ENCODE measurements around the gene C1orf159. TPM values are rescaled to one million over a fixed set of nuclear protein-coding genes. Genes with fewer than 3 reads are reported as not detected.
"Not testable (repeated sequence)": the region's sequence is repeated elsewhere in the genome, so short reads cannot be mapped to it uniquely, and the experiment has no call there.

The C1orf159 gene
- total RNA-seq, 3 donors from 2014 or later = 22.3 to 27.6 (median 26.8) TPM

DNA sequence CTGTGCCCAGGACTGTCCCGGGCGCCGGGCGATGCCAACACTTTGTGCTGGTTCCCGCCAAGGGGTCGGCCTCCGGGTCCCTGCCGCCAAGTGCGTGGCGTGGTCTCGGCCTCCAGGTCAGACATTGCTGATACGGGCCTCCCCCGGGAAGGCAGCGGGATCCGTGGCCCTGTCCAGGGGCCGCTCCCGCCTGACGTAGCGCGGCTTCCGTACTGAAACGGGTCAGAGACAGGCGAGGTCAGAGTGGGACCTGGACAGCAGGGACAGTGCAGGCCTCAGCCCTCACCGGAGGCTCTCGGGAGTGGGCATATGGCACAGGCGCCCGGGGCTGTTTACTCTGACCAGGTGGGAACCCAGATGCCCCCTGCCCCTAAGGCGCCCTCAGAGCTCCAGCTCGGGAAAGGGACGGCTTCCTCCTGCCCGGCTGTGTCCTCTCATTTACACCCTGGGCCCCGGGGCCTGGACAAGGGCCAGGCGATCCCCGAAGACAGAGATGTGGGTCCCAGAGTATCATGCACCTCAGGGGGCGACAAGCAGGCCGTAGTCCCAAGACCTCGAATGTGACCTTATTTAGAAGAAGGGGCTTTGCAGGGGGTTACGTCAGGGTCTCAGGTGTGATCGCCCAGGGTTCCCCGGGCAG lies 33.0 kb downstream of the C1orf159 start:
- DNase-seq (peak; percentile 4), ATAC-seq (no peak)
- no peaks in the 10 kb centered on the region for H3K9me3 Mint-ChIP-seq
- no peaks in the 10 kb centered on the region for H3K27me3 Mint-ChIP-seq (ENCODE audit: low read depth)
- H3K36me3 Mint-ChIP-seq (ENCODE audit: insufficient read depth) = peaks cover 2% of the 10 kb centered on the region
- H3K4me3 Mint-ChIP-seq = no peak overlapping the region
- H3K4me1 Mint-ChIP-seq (ENCODE audit: low read depth) = peaks cover 4% of the 10 kb centered on the region

DNA sequence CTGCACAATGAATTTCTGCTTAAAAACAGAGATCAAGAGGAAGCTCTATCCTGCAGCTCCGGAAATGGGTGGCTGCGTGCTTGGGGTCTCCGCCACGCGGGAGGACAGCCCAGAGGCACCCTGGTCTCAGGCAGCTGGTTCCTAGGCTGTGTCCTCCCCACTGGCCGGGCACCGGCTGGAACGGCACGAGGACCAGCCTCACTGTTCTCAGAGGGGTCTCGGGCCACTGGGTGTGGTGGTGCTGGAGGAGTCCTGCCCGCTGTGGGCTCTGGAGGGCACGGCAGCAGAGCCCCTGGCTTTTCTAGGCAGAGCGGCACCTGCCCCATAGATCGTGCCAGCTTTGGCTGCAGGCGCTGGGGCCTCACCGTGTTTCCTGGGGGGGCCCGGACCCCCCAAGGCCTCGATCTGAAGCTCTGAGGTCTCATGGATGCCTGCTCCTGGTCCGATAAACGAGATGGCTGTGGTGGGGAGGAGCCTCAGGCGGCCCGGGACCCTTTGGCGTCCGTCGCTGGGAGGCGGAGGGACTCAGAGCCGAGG lies 33.6 kb downstream of the C1orf159 start:
- peaks cover 2% of the 10 kb centered on the region for H3K36me3 Mint-ChIP-seq (ENCODE audit: insufficient read depth)
- no peaks in the 10 kb centered on the region for H3K9me3 Mint-ChIP-seq
- DNase-seq (peak; percentile 4), ATAC-seq (no peak)
- no peaks in the 10 kb centered on the region for H3K27me3 Mint-ChIP-seq (ENCODE audit: low read depth)
- peaks cover 4% of the 10 kb centered on the region for H3K4me1 Mint-ChIP-seq (ENCODE audit: low read depth)
- H3K4me3 Mint-ChIP-seq = no peak overlapping the region

DNA sequence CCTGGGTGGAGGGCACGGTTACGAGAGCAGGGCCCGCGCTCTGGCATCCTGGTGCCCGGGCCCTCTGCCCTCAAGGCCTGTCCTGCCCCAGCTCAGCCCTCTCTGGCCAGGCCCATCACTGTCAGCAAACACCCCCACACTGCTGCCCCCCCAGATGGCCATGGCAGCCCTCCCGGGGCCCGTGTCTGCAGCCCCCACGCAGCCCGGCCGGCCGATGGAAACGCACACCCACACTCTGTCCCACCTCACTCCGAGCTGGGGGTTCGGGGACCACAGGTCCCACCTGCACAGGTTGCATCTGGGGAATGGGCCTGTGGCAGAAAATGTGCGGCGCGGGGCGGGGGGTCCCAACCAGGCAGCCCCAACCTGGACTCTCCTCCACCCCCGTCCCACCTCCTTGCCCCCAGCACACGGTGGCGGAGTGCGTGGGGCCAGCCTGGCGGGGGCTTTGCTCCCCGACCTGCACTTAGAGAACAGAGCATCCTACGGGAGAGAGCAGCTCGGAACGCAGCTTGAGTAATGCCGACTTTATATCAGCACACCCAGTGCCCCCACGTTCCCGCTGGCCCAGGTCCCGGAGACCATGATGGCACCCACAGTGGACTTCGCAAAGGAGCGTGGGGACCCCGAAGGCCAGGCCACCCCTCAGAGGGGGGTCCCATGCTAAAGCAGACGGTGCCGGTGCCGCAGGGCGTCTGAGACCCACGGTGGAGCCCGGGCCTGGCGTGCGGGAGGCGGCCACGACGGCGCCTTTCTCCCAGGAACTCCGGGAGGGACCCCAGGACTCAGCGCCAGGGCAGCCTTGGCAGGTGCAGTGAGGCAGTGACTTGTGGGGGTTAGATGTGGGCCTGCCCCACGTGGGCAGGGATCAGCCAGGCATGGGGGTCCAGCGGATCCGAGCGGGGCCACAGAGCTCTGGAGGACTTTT lies 34.3 kb downstream of the C1orf159 start:
- Mint-ChIP-seq H3K36me3 (ENCODE audit: insufficient read depth) (peaks cover 2% of the 10 kb centered on the region), H3K4me3 (no peak overlapping the region), H3K27me3 (ENCODE audit: low read depth) (no peaks in the 10 kb centered on the region), H3K9me3 (no peaks in the 10 kb centered on the region), H3K4me1 (ENCODE audit: low read depth) (peaks cover 4% of the 10 kb centered on the region)
- peak; percentile 4 for DNase-seq
- ATAC-seq = no peak

DNA sequence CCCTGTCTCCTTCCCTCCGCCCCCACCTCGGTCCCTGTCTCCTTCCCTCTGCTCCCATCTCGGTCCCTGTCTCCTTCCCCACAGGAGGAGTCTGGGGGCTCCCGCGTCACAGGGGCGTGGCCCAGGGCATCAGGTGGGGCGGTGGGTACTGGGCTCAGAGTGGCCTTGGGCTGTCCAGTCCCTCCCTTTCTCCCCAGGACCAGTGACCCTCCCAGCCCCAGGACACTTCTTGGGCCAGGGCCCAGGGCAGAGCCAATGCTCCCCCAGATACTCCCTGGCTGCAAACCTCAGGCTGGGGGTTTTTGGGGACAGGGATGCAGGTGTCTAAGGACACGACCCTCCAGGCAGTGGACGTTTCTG lies 35.0 kb downstream of the C1orf159 start:
- H3K4me1 Mint-ChIP-seq (ENCODE audit: low read depth) = peaks cover 4% of the 10 kb centered on the region
- H3K9me3 Mint-ChIP-seq = no peaks in the 10 kb centered on the region
- ATAC-seq (no peak), DNase-seq (no peak)
- peaks cover 2% of the 10 kb centered on the region for H3K36me3 Mint-ChIP-seq (ENCODE audit: insufficient read depth)
- H3K4me3 Mint-ChIP-seq = no peak overlapping the region
- no peaks in the 10 kb centered on the region for H3K27me3 Mint-ChIP-seq (ENCODE audit: low read depth)

DNA sequence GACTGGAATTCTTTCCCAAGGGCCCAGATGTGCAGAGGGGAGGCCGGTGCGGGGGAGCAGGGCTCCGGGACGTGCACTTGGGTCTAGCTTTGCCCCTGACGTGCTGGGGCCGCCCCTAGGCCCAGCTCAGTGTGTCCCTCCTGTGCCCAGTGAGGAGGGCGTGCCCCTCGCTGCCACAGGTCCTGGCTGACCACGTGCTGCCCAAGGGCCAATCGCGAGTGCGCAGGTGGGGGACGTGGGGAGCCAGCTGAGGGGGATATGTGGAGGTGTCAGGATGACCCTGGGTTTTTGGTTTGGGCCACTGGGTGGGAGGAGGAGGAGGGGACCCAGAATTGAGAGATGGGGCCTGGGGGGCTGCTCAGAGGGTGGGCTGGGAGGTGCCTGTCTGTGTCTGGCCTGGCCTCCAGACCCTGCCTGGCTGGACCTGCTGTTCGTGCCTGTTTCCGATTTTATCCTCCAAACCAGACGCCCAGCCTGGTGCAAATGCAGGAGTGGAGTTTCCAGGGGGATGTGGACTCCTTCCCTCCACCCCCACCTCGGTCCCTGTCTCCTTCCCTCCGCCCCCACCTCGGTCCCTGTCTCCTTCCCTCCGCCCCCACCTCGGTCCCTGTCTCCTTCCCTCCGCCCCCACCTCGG lies 35.6 kb downstream of the C1orf159 start:
- H3K4me1 Mint-ChIP-seq (ENCODE audit: low read depth) = peaks cover 4% of the 10 kb centered on the region
- ATAC-seq (peak; percentile 36 to 44), DNase-seq (peak; percentile 4)
- no peaks in the 10 kb centered on the region for H3K27me3 Mint-ChIP-seq (ENCODE audit: low read depth)
- H3K36me3 Mint-ChIP-seq (ENCODE audit: insufficient read depth) = peaks cover 2% of the 10 kb centered on the region
- no peaks in the 10 kb centered on the region for H3K9me3 Mint-ChIP-seq
- no peak overlapping the region for H3K4me3 Mint-ChIP-seq

DNA sequence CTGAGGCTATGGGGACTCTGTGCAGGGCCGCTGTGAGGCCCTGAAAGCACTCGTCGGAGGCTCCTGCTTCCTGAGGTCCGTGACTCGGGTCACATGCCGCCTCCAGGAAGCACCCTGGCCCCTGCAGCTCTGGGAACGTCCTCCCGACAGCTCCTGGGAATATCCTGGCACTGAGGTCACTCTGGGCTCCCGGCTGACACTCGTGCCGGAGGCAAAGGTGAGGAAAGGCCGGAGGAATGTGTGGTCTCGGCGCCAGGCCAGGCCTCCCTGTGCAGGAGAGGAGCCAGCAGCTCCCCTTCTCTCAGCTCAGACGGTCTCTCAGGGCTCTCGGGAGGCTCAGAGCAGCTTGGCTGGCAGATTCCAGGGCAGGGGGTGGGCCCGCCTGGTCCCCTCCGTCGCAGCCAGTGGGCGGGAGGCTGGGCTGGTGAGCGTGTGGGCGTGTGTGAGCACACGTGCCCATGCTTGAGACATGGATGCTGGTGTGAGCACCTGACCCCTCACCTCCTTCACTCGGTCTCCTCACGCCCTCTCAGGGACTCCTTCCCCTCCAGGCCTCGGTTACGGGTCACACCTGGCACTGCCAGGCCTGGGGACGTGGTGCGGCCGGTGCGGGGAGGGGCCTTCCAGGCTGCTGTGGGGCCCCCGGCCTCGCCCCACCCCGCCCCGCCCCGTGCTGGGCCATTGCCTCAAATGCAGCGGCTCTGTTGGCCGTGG lies 36.3 kb downstream of the C1orf159 start:
- Mint-ChIP-seq H3K4me3 (peak overlapping the region; percentile 13), H3K36me3 (ENCODE audit: insufficient read depth) (peaks cover 2% of the 10 kb centered on the region), H3K27me3 (ENCODE audit: low read depth) (peaks cover 3% of the 10 kb centered on the region), H3K9me3 (no peaks in the 10 kb centered on the region), H3K4me1 (ENCODE audit: low read depth) (peaks cover 4% of the 10 kb centered on the region)
- ATAC-seq (peak; percentile 65 to 73), DNase-seq (peak; percentile 33)

DNA sequence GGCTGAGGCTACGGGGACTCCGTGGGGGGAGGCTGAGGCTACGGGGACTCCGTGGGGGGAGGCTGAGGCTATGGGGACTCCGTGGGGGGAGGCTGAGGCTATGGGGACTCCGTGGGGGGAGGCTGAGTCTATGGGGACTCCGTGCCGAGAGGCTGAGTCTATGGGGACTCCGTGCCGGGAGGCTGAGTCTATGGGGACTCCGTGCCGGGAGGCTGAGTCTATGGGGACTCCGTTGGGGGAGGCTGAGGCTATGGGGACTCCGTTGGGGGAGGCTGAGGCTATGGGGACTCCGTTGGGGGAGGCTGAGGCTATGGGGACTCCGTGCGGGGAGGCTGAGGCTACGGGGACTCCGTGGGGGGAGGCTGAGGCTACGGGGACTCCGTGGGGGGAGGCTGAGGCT lies 38.5 kb downstream of the C1orf159 start:
- H3K4me1 Mint-ChIP-seq (ENCODE audit: low read depth); H3K36me3 Mint-ChIP-seq (ENCODE audit: insufficient read depth); H3K9me3 Mint-ChIP-seq; ATAC-seq; DNase-seq; H3K4me3 Mint-ChIP-seq: not testable (repeated sequence)
- H3K27me3 Mint-ChIP-seq (ENCODE audit: low read depth) = peaks cover 11% of the 10 kb centered on the region

DNA sequence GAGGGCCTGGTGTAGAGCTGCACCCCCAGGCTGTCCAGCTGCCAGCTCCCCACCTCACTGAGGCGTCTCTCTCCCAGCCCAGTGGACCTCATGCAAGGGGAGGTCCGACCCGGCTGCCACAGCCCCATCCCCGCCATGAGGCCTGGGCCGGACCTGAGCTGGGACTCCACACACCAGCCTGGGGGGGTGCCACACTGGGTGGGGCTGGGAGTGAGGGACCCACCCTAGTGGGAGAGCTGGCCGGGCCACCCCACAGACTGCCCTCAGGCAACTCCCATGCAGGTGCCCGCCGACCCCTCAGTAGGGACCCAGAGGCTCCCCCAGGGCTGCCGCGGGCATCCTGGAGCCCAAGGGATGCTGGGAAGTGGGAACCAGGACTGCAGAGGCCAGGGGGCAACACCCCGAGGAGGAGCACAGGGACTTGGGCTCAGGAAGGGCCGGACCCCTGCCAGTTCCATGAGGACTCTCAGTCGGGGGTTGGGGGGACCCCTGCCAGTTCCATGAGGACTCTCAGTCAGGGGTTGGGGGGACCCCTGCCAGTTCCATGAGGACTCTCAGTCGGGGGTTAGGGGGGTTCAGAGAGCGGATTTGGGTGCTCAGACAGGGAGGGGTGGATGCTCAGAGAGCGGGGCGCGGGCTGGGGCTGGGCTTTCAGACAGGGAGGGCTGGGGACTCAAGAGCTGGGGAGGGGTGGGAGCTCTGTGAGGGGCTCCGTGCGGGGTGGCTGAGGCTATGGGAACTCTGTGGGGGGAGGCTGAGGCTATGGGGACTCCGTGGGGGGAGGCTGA lies 40.5 kb downstream of the C1orf159 start:
- Mint-ChIP-seq H3K4me1 (ENCODE audit: low read depth) (peaks cover 4% of the 10 kb centered on the region), H3K4me3 (no peak overlapping the region), H3K27me3 (ENCODE audit: low read depth) (peaks cover 13% of the 10 kb centered on the region), H3K9me3 (no peaks in the 10 kb centered on the region), H3K36me3 (ENCODE audit: insufficient read depth) (no peaks in the 10 kb centered on the region)
- ATAC-seq (no peak), DNase-seq (no peak)

DNA sequence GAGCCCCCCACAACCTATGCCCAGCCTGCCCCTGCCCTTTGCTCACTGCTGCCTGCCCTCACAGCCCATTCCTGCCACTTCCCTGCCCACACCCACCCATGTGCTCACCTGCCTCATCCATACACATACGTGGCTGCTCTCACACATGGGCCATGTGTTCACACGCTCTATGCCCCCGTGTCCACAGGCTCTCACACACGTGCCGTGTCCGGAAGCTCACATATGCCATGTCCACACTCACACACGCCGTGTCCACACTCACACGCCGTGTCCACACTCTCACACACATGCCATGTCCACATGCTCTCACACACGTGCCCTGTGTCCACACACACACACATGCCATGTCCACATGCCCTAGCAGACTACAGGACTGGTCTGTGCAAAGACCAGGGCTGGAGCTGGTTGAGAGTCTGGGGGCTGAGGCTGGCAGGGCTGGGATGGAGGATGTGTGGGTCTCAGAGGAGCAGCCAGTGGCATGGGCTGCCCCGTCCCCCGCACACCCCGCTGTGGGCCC lies 41.2 kb downstream of the C1orf159 start:
- ATAC-seq (no peak), DNase-seq (no peak)
- Mint-ChIP-seq H3K36me3 (ENCODE audit: insufficient read depth) (no peaks in the 10 kb centered on the region), H3K9me3 (no peaks in the 10 kb centered on the region), H3K4me3 (no peak overlapping the region), H3K27me3 (ENCODE audit: low read depth) (peaks cover 13% of the 10 kb centered on the region), H3K4me1 (ENCODE audit: low read depth) (peaks cover 6% of the 10 kb centered on the region)

DNA sequence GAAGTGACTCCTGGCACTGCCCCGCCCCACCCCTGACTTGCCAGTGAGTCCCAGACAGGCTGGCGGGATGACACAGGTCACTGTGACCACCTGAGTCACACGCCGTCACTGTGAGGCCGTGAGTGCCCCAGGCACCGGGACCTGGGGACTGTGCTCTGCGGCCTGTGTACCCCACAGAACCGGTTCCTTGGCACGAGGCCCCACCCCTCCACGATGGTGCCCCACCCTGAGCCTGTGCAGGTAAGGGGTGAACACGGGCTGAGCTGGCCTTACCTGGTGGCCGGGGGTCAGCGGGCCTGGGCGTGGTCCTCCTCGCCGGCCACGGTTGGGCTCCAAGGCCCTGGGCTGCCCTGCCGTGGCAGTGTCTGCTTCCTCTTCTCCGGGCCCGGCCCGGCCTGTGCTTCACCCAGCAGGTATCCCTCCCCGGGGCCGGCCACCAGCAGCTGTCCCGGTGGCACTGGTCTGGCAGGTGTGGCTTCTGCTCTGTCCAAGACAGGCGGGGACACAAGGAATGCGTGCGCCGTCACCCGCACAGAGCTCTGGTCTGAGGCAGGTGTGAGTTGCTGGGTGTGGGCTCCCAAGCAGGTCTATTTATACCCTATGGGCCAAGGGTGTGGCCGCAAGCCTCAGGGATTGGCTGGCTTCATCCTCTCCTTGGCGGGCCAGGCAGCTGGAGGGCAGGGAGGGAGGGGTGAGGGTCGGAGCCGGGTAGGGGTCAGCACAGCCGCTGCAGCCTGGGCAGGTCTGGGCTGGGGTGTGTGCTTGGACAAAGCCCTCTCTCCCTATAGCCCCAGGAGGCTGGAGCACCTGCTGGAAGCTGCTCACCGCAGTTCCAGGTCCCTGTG lies 41.9 kb downstream of the C1orf159 start, which contains the start of gene RNF223:
Gene RNF223 (minus strand): TSS at position 564 of the 845 bp plus-strand sequence. CDS start 1,740 bp downstream, outside the sequence.
- no peaks in the 10 kb centered on the region for H3K9me3 Mint-ChIP-seq
- no peak for DNase-seq
- peaks cover 2% of the 10 kb centered on the region for H3K4me1 Mint-ChIP-seq (ENCODE audit: low read depth)
- H3K36me3 Mint-ChIP-seq (ENCODE audit: insufficient read depth) = no peaks in the 10 kb centered on the region
- H3K4me3 Mint-ChIP-seq = no peak within 1 kb of the TSS
- peaks cover 13% of the 10 kb centered on the region for H3K27me3 Mint-ChIP-seq (ENCODE audit: low read depth)
- ATAC-seq = no peak

DNA sequence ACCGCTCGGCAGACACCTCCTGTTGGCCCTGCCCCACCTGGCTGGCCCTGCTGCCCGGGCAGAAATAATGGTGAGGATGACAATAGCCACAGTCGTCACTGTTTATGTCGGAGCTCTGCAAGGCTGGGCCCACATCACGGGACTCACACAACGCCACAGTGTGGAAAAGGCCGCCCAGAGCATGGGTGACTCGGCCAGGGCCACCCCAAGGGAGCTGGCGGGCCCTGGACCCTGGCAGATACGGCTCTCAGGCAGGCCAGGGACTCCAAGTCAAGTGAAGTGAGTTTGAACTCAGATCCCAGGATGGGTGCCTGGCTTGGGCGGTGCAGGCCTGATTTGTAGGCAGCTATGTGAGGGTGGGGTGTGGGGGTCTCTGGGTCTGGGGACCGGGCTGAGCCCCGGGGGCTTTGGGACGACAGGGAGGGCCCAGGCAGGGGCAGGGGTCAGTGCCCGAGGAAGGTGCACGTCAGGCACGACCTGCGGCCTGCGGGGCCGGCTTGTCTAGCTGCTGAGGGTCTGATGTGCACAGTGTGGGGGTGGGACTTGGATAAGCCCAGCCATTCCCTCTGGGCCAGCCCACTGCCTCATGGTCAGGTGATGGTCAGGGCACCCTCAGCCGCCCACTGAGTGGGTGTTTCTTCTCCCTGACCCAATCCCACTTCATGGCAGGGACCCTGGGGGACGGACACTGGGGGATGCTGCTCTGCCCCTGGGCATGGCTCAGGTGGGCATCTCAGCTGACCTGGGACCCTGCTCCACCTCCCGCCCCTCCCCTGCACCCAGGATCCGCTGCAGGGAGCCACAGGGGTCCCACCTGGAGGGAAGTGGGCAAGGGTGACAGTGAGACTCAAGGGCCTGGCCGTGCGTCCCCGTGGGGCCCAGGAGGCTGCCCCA lies 42.8 kb downstream of the C1orf159 start:
- Mint-ChIP-seq H3K36me3 (ENCODE audit: insufficient read depth) (no peaks in the 10 kb centered on the region), H3K4me1 (ENCODE audit: low read depth) (peaks cover 3% of the 10 kb centered on the region), H3K27me3 (ENCODE audit: low read depth) (peaks cover 13% of the 10 kb centered on the region), H3K4me3 (no peak overlapping the region), H3K9me3 (no peaks in the 10 kb centered on the region)
- DNase-seq (no peak), ATAC-seq (no peak)
